Ishikawa (cell line): ENCODE results near the gene MAGI2.

ENCODE experiments used
- CEBPB ChIP-seq: IDR thresholded peaks from 2 replicates; pipeline ENCODE4 v1.6.1; 2012
- EP300 ChIP-seq: IDR thresholded peaks from 2 replicates; pipeline ENCODE4 v1.6.1; 2012; ENCODE audit warnings: borderline replicate concordance
- MAX ChIP-seq: IDR thresholded peaks from 2 replicates; pipeline ENCODE4 v1.6.1; 2012
- TEAD4 ChIP-seq: IDR thresholded peaks from 2 replicates; pipeline ENCODE4 v1.6.1; 2012

- TF ChIP-seq EP300 (no peak), TEAD4 (no peak), CEBPB (no peak), MAX (no peak)
Measured at GRCh38 chr7:78261739-78262138, 1191.7 kb downstream of the MAGI2 start.
